ENCODE measurements around the gene TJP3.

TJP3 gene

GRCh38 chr19:3710265-3710812 is 2.2 kb downstream of the TJP3 start:
- no peak for DNase-seq (ENCODE audit: low read depth, low spot score)
- Histone ChIP-seq H3K27ac (no peak overlapping the region), H3K36me3 (ENCODE audit: insufficient read depth, low read length) (no peaks in the 10 kb centered on the region), H3K9ac (ENCODE audit: insufficient read length) (no peak overlapping the region), H3K4me3 (no peak overlapping the region), H3K9me3 (ENCODE audit: low read depth, low read length) (no peaks in the 10 kb centered on the region)
- no peak for TF ChIP-seq POLR2AphosphoS5 (IDR thresholded peaks at IDR 0.05; ENCODE audit: borderline replicate concordance, low read depth, low read length)
- TF ChIP-seq FOXP2 (optimal IDR thresholded peaks at IDR 0.05; ENCODE audit: control extremely low read depth, extremely low read length, insufficient read depth) = no peak
- TF ChIP-seq EZH2 (IDR thresholded peaks at IDR 0.05) = no peak

DNA sequence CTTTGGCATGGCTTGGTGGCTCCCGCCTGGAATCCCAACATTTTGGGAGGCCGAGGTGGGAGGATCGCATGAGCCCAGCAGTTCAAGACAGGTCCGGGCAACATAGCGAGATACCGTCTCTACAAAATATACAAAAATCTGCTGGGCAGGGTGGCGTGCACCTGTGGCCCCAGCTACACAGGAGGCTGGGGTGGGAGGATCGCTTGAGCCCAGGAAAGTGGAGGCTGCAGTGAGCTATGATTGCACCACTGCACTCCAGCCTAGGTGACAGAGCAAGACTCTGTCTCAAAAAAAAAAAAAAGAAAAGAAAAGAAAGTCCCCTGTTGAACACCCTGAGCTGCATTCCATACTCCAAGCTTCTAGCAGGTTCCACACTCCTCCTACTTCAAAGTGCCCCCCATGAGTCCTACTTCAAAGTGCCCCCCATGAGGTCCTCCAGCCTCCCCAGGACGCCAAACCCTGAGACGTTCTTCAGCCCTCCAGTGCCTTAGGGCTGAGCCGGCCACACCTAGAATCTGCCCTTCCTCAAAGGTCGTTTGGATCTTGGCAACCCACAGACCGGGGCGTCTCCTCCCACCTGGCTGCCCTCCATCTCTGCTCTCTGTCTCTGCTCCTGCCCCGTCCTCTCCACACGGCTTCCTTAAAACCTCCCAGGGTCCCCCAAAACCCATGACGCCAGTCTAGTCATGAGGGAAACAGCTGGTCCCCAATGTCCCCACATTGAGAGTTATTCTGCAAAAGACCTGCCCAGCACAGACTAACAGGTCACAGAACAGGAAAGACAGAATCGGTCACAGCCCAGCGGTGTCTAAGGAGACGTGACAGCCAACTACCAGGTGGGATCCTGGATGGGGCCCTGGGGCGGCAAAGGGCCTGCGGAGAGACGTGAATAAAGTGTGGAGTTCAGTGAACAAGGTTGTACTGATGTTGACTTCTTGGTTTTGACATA is 4.8 kb downstream of the TJP3 start:
- Histone ChIP-seq H3K4me3 (no peak overlapping the region), H3K36me3 (ENCODE audit: insufficient read depth, low read length) (no peaks in the 10 kb centered on the region), H3K9ac (ENCODE audit: insufficient read length) (no peak overlapping the region), H3K27ac (no peak overlapping the region), H3K9me3 (ENCODE audit: low read depth, low read length) (no peaks in the 10 kb centered on the region)
- TF ChIP-seq POLR2AphosphoS5 (IDR thresholded peaks at IDR 0.05; ENCODE audit: borderline replicate concordance, low read depth, low read length) (no peak), EZH2 (IDR thresholded peaks at IDR 0.05) (no peak), FOXP2 (optimal IDR thresholded peaks at IDR 0.05; ENCODE audit: control extremely low read depth, extremely low read length, insufficient read depth) (no peak)
- DNase-seq (ENCODE audit: low read depth, low spot score) = no peak

- DNase-seq (ENCODE audit: low read depth, low spot score) = no peak
- H3K27ac ChIP-seq = no peak overlapping the region
- no peak overlapping the region for H3K4me3 ChIP-seq
- H3K9me3 ChIP-seq (ENCODE audit: low read depth, low read length) = no peaks in the 10 kb centered on the region
- no peak overlapping the region for H3K9ac ChIP-seq (ENCODE audit: insufficient read length)
- TF ChIP-seq POLR2AphosphoS5 (IDR thresholded peaks at IDR 0.05; ENCODE audit: borderline replicate concordance, low read depth, low read length) (no peak), FOXP2 (optimal IDR thresholded peaks at IDR 0.05; ENCODE audit: control extremely low read depth, extremely low read length, insufficient read depth) (no peak), EZH2 (IDR thresholded peaks at IDR 0.05) (no peak)
- H3K36me3 ChIP-seq (ENCODE audit: insufficient read depth, low read length) = no peaks in the 10 kb centered on the region
Observed at GRCh38 chr19:3716147-3716668, 8.0 kb downstream of the TJP3 start.

GRCh38 chr19:3719868-3720267 is 11.7 kb downstream of the TJP3 start:
- Histone ChIP-seq H3K9me3 (ENCODE audit: low read depth, low read length) (no peaks in the 10 kb centered on the region), H3K9ac (ENCODE audit: insufficient read length) (no peak overlapping the region), H3K36me3 (ENCODE audit: insufficient read depth, low read length) (no peaks in the 10 kb centered on the region), H3K27ac (no peak overlapping the region), H3K4me3 (no peak overlapping the region)
- TF ChIP-seq POLR2AphosphoS5 (IDR thresholded peaks at IDR 0.05; ENCODE audit: borderline replicate concordance, low read depth, low read length) (no peak), FOXP2 (optimal IDR thresholded peaks at IDR 0.05; ENCODE audit: control extremely low read depth, extremely low read length, insufficient read depth) (no peak), EZH2 (IDR thresholded peaks at IDR 0.05) (no peak)
- no peak for DNase-seq (ENCODE audit: low read depth, low spot score)

DNA sequence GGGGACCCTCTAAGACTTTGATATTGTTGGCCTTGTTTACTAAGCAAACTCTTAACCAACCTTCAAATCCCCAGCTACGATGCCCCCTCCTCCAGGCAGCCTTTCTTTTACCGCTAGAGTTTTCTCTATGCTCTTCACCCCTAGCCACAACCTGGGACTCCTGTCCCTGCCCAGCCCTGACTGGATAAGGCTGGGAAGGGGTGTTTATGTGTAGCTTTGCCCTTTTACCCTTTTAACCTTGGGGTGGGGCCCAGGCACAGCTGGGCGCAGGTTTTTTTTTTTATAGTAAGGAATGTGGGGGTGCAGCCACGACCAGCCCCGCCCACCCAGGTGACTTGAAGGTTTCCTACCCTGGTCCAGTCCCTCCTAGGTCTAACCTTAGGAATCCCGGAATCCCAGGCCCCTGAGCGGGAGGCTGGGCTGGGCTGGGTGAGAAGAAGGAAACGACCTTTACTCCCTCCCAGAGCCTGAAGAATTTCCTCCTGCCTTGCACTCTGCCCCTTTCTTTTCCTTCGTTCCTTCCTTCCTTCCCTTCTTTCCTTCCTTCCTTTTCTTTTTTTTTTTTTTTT is 12.2 kb downstream of the TJP3 start:
- no peaks in the 10 kb centered on the region for H3K9me3 ChIP-seq (ENCODE audit: low read depth, low read length)
- H3K27ac ChIP-seq = no peak overlapping the region
- TF ChIP-seq FOXP2 (optimal IDR thresholded peaks at IDR 0.05; ENCODE audit: control extremely low read depth, extremely low read length, insufficient read depth) (no peak), EZH2 (IDR thresholded peaks at IDR 0.05) (no peak), POLR2AphosphoS5 (IDR thresholded peaks at IDR 0.05; ENCODE audit: borderline replicate concordance, low read depth, low read length) (no peak)
- H3K36me3 ChIP-seq (ENCODE audit: insufficient read depth, low read length) = no peaks in the 10 kb centered on the region
- H3K9ac ChIP-seq (ENCODE audit: insufficient read length) = no peak overlapping the region
- H3K4me3 ChIP-seq = no peak overlapping the region
- no peak for DNase-seq (ENCODE audit: low read depth, low spot score)

DNA sequence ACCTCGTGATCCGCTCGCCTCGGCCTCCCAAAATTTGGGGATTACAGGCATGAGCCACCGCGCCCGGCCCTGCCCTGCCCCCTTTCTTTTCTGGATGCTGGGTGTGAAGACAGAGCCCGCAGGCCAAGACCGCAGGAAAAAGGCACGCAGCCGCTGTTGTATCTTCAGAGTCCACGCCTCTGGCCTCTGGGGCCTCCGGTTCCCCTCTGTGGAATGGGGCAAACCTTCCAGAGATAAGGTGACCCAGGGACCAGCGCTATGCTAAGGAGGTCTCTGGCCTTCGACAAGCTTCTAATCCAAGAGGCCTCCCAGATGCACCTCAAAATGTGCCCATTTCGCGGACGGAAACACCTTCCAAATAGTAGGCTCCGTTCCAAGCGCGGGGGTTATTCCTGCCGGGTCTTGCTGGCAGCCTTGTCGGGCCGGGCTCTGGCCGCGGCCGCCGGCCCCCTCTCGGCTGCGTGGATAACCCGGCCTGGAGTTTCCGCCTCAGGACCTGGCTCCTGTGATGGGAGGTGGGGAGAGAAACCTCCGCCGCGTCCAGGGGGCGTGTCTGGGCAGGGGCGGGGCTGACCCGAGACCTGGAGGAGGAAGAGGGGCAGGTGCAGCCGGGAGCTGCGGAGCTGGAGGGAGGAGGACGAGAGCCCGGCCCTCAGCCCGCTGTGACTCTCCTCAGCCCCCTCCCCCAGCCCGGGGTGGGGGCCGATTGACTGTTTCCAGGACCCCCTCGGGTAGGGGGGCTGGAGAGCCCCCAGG is 13.1 kb downstream of the TJP3 start:
- no peak for DNase-seq (ENCODE audit: low read depth, low spot score)
- Histone ChIP-seq H3K36me3 (ENCODE audit: insufficient read depth, low read length) (no peaks in the 10 kb centered on the region), H3K9me3 (ENCODE audit: low read depth, low read length) (no peaks in the 10 kb centered on the region), H3K27ac (no peak overlapping the region), H3K4me3 (no peak overlapping the region), H3K9ac (ENCODE audit: insufficient read length) (no peak overlapping the region)
- no peak for TF ChIP-seq EZH2 (IDR thresholded peaks at IDR 0.05)

GRCh38 chr19:3721887-3722442 is 13.8 kb downstream of the TJP3 start:
- Histone ChIP-seq H3K9me3 (ENCODE audit: low read depth, low read length) (no peaks in the 10 kb centered on the region), H3K4me3 (no peak overlapping the region), H3K27ac (no peak overlapping the region), H3K9ac (ENCODE audit: insufficient read length) (no peak overlapping the region), H3K36me3 (ENCODE audit: insufficient read depth, low read length) (no peaks in the 10 kb centered on the region)
- TF ChIP-seq POLR2AphosphoS5 (IDR thresholded peaks at IDR 0.05; ENCODE audit: borderline replicate concordance, low read depth, low read length) (no peak), EZH2 (IDR thresholded peaks at IDR 0.05) (no peak), FOXP2 (optimal IDR thresholded peaks at IDR 0.05; ENCODE audit: control extremely low read depth, extremely low read length, insufficient read depth) (no peak)
- no peak for DNase-seq (ENCODE audit: low read depth, low spot score)

Measured in SK-N-MC (cell line).